Epithelial cell of proximal tubule (primary cell): ENCODE measurements around the gene ZNF491. TPM values are rescaled to one million over a fixed set of nuclear protein-coding genes. Genes with fewer than 3 reads are reported as not detected.

Experiments
- DNase-seq: peaks from one replicate; pipeline ENCODE4 v3.0.0-alpha.2; 2011; ENCODE audit warnings: low read depth
- H3K4me3 ChIP-seq: 2 replicates; pipeline ENCODE4 v1.5.1; 2011; ENCODE audit warnings: low read depth, mild to moderate bottlenecking, low read length
- CTCF ChIP-seq: conservative IDR thresholded peaks from 2 replicates; pipeline ENCODE4 v1.5.1; 2012; ENCODE audit warnings: low read depth, mild to moderate bottlenecking, low read length
- total RNA-seq: library from RNA; depleted of rRNA; stranded (reverse); fragments of >200 nt; gene quantifications from 2 replicates; pipeline ENCODE4 v1.2.3, GENCODE V29; 2015

ZNF491 gene
- total RNA-seq, 1 donor from 2014 or later = 0.17 TPM

DNA sequence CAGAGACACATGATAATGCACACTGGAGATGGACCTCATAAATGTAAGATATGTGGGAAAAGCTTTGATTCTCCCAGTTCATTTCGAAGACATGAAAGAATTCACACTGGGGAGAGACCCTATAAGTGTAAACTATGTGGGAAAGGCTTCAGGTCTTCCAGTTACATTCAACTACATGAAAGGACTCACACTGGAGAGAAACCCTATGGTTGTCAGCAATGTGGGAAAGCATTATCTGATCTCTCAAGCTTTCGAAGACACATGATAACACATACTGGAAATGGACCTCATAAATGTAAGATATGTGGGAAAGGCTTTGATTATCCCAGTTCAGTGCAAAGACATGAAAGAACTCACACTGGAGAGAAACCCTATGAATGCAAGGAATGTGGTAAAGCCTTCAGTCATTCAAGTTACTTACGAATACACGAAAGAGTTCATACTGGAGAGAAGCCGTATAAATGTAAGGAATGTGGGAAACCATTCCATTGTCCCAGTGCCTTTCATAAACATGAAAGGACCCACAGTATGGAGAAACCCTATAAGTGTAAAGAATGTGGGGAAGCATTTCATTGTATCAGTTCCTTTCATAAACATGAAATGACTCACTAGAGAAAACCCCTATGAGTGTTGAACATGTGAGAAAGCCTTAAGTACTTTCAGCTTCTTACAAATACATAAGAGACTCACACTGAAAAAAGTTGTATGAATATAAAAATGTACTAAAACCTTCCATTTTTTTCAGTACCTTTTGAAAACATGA is 16.8 kb upstream of the ZNF491 start:
- no peak for TF ChIP-seq CTCF
- H3K4me3 ChIP-seq = no peak overlapping the region
- no peak for DNase-seq

GRCh38 chr19:11783767-11784166 is 14.6 kb upstream of the ZNF491 start:
- DNase-seq = no peak
- no peak overlapping the region for H3K4me3 ChIP-seq
- TF ChIP-seq CTCF = no peak

DNA sequence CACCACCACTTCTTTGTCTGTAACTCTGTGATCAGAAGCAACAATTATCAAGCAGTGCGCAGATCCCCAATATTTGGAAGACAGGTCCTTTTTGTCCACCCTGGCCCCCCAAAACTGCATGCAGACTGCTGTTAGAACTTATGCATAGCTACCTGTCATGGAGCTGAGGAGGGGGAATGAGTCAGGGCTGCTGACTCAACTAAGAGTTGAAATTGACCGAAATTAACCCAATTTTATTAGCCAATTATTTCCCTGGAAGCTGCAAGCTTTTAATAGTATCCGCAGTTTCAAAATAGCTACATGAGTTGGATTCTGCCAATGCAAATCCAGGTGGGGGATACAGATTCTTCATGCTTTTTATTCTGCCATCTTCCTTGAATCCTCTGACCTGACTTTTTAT is 14.0 kb upstream of the ZNF491 start:
- TF ChIP-seq CTCF = no peak
- no peak overlapping the region for H3K4me3 ChIP-seq
- DNase-seq = no peak

DNA sequence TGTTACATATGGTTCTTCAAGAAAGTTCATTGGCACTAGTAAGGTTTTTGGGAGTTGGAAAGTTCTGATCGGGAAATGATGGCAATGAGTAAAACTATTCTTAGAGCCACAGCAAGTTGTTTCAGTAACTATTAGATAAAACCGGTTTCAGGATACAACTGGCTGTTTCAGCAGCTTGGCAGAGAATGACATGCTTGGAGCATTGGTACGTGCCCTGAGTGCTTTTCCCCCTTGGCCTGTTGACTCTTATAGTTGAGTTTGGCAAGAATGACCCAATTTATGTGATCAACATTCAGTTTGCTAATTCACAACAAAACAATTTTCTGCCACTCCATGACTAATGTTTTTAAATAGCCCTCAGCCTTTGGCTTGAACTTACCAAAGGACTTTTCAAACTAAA is 10.8 kb upstream of the ZNF491 start:
- no peak overlapping the region for H3K4me3 ChIP-seq
- no peak for DNase-seq
- no peak for TF ChIP-seq CTCF

GRCh38 chr19:11792942-11793341 is 5.4 kb upstream of the ZNF491 start:
- TF ChIP-seq CTCF = no peak
- DNase-seq = no peak
- no peak overlapping the region for H3K4me3 ChIP-seq

- H3K4me3 ChIP-seq = peak overlapping the region; percentile 9
- no peak for DNase-seq
- TF ChIP-seq CTCF = peak; percentile 92
These were observed 832 bp upstream of the ZNF491 start for GRCh38 chr19:11797491-11797890.
